Activated CD4-positive, CD25-positive, alpha-beta regulatory T cell treated with anti-CD3 and anti-CD28 coated beads, Interleukin-2, amount 50 U/mL, for 72 hours (primary cell): ENCODE data around the gene C10orf90.

Experiments used
- DNase-seq: peaks from one replicate; pipeline ENCODE4 v3.0.0; 2021

C10orf90 gene

DNA sequence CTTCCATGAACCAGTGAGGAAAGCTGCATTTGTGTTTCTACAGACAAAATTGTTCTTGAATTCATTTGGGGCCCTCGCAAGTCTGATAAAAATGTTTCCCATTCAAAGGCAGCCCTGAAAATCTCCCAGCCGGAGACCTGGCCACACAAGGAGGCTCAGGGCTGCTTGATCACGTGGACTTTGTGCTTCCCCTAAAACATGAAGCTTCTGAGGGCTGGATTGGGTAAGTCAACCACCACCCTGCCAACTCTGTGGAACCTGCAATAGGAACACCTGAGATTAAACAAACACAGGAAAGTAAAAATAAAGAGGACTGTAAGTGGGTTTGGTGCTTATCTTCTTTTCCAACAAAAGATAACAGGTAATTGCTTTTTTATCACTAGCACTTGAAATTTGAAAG is 133.8 kb downstream of the C10orf90 start:
- no peak for DNase-seq

- DNase-seq: no peak
These were observed 134.3 kb downstream of the C10orf90 start for GRCh38 chr10:126536148-126536547.

DNA sequence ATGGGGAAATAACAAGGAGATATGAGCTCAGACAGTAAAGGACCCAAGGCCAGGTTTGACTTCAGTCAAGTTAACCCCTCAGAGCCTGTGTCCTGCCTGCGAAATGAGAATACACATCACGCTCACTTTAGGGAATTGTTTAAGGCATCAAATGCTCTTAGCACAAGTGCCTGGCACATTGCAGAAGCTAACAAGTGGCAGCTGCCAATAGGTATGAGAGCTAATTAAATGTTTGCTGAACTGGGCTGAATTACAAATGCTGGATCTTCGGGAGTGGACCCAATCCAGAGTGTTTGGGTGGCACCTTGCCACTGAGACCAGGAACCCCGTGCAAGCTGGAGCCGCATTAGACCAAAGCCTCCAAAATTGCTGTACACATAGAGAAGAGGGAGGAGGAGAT is 136.8 kb downstream of the C10orf90 start:
- DNase-seq: no peak

- DNase-seq: no peak
These were observed 142.1 kb downstream of the C10orf90 start for GRCh38 chr10:126528315-126528835.

DNA sequence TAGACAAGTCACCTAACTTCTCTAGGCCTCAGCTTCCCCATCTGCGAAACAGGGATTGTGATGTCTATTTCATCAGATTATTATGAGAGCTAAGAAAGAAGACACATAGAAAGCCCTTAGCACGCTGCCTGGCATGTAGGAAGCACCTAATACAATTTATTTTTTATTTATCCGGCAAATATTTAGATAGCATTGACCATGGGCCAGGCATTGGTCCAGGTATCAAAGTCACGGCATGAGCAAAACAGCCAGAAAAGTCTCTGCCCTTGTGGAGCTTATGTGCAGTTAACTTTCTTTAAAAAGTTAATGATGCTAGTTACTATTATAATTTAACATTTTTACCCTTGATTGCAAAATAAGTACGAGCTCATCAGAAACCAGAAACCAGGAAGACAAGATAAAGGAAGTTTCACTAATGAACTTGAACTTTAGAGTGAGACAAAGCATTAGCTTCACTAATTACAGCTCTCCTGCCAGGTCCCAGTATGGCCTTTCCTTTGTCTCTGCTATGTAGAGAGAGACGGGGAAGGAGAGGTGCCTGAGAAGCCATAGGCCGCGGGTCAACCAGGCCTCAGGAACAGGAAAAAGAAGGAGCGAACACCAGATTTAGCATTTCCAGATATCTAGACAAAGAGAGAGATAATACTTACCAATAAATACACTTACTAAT is 142.7 kb downstream of the C10orf90 start:
- DNase-seq: no peak

DNA sequence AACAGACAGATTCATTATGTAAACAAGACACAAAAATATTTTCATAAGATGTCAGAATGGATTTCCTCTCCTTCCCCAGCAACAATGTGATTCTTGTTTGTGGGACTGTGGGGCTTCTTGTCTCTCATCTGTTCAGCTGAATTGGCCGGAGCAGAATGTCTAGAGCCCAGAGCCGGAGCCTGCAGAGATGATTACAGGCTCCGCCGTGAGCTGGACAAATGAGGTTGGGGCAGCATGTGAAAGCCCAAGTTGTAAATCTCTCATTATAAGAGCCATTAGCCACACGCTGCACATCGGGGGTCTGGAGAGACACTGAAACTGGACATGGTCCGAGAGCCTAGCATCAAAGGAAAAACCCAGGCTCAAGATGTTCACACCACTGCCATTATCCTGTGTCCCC is 145.2 kb downstream of the C10orf90 start:
- no peak for DNase-seq

GRCh38 chr10:126524526-126524925 is 146.0 kb downstream of the C10orf90 start:
- DNase-seq: no peak

DNA sequence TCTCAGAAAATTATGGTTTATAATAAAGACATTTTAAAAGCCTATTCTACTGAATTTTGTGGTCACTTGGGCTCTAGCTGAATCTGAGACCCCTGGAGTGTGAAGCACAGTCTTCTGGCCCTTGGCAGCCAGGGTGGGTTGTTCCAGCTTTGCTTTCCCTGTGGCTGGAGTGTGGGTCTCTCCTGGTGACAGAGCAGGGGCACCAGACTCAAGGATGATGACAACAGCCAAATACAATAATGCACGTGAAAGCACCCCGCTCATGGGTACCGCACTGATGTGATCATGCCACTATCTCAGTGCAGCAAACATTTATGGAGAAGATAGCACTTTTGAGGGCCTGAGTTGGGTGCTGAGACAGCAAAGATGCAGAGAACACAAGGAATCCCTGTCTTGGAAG is 147.4 kb downstream of the C10orf90 start:
- no peak for DNase-seq

- DNase-seq: no peak
These were observed 149.1 kb downstream of the C10orf90 start for GRCh38 chr10:126521399-126521798.

DNA sequence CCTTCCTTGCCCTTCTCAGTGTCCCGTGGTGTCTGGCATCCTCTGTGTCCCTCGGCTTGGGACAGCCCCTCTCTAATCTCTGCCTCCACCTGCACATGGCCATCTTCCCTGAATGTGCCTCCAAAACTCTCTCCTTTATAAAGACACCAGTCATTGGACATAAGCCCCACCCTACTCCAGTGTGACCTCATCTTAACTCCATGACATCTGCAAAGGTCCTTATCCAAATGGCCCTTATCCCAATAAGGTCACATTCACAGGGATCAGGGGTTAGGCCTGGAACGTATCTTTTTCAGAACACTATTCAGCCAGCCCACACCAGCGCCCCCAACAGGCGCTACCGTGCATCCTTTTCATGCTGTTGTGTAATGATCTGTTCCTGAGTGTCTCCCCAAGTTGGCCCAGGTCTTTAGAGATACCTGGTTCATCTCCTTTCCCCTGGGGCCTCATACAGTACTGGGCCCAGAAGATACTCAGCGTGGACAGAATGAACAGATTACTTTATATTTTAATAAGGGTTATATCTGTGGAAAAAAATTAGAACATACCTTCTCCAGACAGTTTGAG is 149.7 kb downstream of the C10orf90 start:
- DNase-seq: no peak

DNA sequence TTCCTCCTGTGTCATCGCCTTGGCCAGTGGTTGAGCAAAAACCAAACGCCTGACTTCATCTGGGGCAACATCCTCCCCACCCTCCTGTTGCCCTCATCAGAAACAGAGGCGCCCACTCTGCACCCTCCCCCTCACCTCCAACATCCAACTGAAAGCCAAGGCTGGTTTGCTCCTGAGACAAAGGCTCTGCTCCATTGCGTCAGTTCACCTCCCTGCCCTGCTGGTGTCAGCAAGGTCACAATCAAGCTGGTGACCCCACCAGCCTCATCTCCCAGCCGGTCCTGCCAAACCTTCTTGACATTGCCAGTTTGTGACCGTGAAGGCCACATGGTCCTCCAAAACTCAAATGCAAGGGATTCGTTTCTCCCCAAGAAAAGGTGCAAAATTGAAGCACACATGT is 150.5 kb downstream of the C10orf90 start:
- DNase-seq: no peak

DNA sequence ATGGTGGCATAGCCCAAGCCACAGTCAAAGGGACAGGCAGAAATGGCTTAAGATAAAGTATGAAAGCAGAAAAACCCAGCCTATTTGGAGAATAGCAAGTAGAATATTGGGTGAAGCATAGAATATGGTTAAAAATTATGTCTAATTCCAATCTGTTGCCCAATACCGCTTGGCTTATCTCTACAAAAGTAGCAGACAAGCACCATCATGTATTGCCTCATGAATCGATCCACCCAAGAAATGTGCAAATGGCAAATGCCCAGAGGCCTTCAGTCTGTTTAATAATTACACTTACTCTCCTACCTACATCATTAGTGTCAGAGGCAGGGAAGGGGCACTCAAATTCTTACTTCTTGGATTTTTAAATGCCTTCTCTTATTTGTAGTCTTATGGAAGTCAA is 151.3 kb downstream of the C10orf90 start:
- no peak for DNase-seq

DNA sequence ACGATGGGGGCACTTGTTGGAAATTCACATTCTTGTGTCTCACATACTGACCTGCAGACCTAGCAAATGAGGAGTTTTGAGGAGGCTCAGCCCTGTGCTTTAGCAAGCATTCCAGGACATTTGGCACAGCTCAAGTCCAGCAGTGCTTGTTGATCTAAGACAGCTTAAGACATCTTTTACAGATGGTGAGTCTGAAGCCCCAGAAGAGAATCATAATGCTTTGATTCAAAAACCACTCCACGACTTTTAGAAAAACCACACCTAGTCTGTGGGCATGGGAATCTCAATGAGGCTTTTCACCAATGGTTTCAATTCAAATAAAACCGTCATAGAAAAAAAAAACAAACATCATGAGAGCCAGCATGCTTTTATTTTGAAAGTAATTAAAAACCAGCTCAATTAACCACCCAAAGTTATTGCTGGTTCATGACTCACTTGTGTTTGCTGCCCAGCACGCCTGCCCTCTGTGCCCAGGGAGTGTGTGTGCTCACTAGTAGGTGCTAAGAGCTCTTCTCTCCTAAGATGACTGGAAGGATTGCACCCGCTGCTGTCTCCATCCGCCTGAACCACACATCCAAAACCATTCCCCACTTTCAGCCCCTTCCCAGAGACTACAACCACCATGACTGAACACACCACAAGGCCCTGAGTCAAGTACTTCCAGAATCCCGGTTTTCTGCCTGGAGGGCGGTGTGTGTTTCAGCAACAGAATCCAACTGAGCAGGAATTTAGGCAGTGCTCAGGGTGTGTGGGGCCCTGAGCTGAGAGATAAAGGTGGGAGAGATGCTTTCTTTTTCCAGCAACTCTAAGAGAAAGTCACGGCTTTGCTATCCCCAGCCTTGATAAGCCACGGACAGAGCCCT is 152.0 kb downstream of the C10orf90 start:
- DNase-seq: no peak

DNA sequence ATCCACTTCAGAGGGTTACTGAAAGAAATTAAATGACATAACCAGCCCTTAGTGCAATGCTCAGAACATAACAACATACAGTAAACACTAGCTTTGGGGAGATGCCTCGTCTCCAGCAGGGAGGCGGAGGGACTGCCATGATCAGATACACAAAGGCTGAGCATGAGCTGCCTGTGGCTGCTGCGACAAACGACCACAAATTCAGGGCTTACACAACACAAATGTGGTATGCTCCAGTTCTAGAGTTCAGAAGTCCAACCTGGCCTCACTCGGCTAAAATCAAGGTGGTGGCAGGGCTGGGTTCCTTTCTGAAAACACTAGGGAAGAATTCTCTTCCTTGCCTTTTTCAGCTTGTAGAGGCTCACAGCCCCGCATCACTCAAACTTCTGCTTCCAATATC is 154.0 kb downstream of the C10orf90 start:
- DNase-seq: no peak

GRCh38 chr10:126511917-126512479 is 158.5 kb downstream of the C10orf90 start:
- no peak for DNase-seq

GRCh38 chr10:126509182-126509581 is 161.3 kb downstream of the C10orf90 start:
- no peak for DNase-seq

DNA sequence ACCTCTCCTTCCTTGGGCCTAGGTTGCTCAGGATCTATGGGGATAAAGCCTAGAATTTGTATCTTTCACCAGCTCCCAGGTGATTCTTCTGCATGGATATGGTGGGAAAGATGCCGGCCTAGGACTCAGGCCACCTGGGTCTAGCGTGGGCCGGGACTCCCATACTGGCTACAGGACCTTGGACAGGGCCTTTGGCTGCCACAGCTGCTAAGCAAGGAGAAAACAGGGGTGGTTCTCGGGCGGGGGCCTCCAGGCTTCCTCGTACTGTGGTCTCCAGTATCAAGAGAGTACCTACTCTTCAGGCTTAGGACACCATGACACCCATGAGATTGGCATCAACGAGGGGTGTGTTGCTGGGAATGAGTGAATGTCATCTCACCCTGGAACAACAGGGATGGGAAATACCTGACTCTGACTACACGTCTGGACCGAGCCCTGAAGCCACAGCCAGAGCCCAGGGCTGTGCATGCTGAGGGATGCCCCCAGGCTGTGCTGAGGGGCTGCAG is 161.9 kb downstream of the C10orf90 start:
- no peak for DNase-seq

- no peak for DNase-seq
These were observed 165.8 kb downstream of the C10orf90 start for GRCh38 chr10:126504761-126505112.

DNA sequence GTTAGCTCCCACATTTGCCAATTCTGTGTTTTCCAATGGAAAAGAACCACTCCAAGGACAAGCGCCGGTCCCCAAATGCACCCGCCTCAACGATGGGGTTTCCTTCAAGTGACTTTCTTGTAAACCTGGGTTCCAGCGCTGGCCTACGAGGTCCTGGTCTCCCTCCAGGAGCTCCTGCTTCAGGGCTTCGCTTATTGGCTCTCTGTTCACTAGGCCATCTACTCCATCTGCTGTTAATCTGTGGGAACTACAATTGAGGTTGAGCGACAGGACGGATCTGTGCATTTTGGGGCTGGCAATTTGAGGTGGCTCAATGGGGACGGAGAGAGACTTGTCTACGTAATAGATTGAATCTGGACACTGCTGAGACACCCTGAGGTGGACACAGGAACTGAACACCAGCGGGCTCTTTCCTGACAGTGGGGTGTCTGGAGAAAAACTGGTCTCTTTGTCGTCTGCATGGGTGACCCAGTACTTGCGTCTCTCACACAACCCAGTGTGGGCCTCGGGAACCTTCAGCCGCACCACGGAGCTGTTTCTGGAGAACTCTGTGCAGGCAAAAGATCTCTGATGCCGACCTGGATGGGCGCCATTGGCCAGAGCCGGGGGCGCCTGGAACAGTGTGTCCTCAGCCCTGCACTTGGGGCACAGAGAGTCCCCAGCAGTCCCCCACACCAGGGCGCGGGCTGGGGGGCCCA is 166.3 kb downstream of the C10orf90 start:
- DNase-seq: no peak

- DNase-seq: no peak
These were observed 167.0 kb downstream of the C10orf90 start for GRCh38 chr10:126503392-126504062.

DNA sequence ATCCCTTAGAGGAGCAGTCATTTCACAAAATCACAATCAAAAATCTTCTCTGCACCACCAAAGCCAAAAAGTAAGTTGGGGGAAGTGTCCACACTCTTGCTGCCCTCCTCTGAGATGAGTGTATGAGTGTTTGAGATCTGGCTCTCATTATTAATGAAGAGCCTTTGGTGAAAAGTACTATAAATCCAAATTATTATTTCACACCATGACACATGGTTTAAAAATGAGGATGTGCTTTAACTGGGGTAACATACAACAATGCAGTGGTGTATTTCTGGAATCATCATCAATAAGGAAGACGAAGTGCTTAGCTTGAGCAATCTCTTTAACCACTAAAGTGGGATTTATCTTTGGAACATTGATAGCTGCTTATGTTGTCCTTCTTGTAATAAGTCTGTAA is 168.1 kb downstream of the C10orf90 start:
- DNase-seq: no peak

- no peak for DNase-seq
These were observed 168.7 kb downstream of the C10orf90 start for GRCh38 chr10:126501828-126502227.
